Neural cell (in vitro differentiated cells): Measurements from ENCODE around the gene DHPS. TPM values are rescaled to one million over a fixed set of nuclear protein-coding genes. Genes with fewer than 3 reads are reported as not detected.

Experiments used
- H2AFZ ChIP-seq: fragments of 200-600, 300-800 bp; sonication (generic), shearing (Covaris generic); 2 replicates; pipeline ENCODE4 v1.6.0; 2014; ENCODE audit warnings: low read depth, mild to moderate bottlenecking, antibody characterized with exemption, low read length, moderate library complexity
- H3F3A ChIP-seq: fragments of 200-600 bp; shearing (Covaris generic); 2 replicates; pipeline ENCODE4 v1.6.1; 2016; ENCODE audit warnings: mild to moderate bottlenecking, moderate library complexity, mixed read lengths, antibody characterized with exemption, low read length; ENCODE audit not compliant: insufficient read depth, poor library complexity, severe bottlenecking
- H3K27ac ChIP-seq: fragments of 200-600, 300-800 bp; sonication (generic), shearing (Covaris generic); 2 replicates; pipeline ENCODE4 v1.5.1; 2014; ENCODE audit warnings: mild to moderate bottlenecking, low read length, moderate library complexity
- H3K27me3 ChIP-seq: fragments of 300-800, 200-600 bp; sonication (generic), shearing (Covaris generic); 2 replicates; pipeline ENCODE4 v1.6.0; 2014; ENCODE audit warnings: mild to moderate bottlenecking, low read depth, low read length, moderate library complexity; ENCODE audit not compliant: insufficient read depth
- H3K36me3 ChIP-seq: fragments of 300-800, 200-600 bp; sonication (generic), shearing (Covaris generic); 2 replicates; pipeline ENCODE4 v1.5.1; 2014; ENCODE audit warnings: mild to moderate bottlenecking, antibody characterized with exemption, low read length, moderate library complexity; ENCODE audit not compliant: insufficient read depth
- H3K4me2 ChIP-seq: fragments of 300-800, 200-600 bp; sonication (generic), shearing (Covaris generic); 2 replicates; pipeline ENCODE4 v1.6.0; 2014; ENCODE audit warnings: mild to moderate bottlenecking, low read length
- H3K4me3 ChIP-seq: fragments of 300-800, 200-600 bp; sonication (generic), shearing (Covaris generic); 2 replicates; pipeline ENCODE4 v1.5.1; 2014; ENCODE audit warnings: mild to moderate bottlenecking, low read length, moderate library complexity
- H3K79me2 ChIP-seq: fragments of 200-600 bp; shearing (Covaris generic); replicated peaks from 2 replicates; pipeline ENCODE4 v1.6.0; 2014; ENCODE audit warnings: mild to moderate bottlenecking, low read length, moderate library complexity; ENCODE audit not compliant: insufficient read depth
- H3K9ac ChIP-seq: fragments of 300-800, 200-600 bp; sonication (generic), shearing (Covaris generic); 2 replicates; pipeline ENCODE4 v1.6.1; 2016; ENCODE audit warnings: mild to moderate bottlenecking, low read length, mixed read lengths
- H3K9me2 ChIP-seq: fragments of 200-600 bp; shearing (Covaris generic); 2 replicates; pipeline ENCODE4 v1.6.1; 2016; ENCODE audit warnings: mild to moderate bottlenecking, low read length, mixed read lengths; ENCODE audit not compliant: insufficient read depth
- H3K9me3 ChIP-seq: fragments of 200-600, 300-800 bp; sonication (generic), shearing (Covaris generic); 2 replicates; pipeline ENCODE4 v1.6.1; 2016; ENCODE audit warnings: mild to moderate bottlenecking, mixed run types, low read length, moderate library complexity, mixed read lengths
- H4K20me1 ChIP-seq: fragments of 200-600 bp; shearing (Covaris generic); 2 replicates; pipeline ENCODE4 v1.6.1; 2016; ENCODE audit warnings: mild to moderate bottlenecking, mixed run types; ENCODE audit not compliant: insufficient read depth
- EP300 ChIP-seq: fragments of 450-650 bp; conservative IDR thresholded peaks from 2 replicates; pipeline ENCODE4 v1.6.1; 2014; ENCODE audit warnings: antibody characterized with exemption, mild to moderate bottlenecking, moderate library complexity; ENCODE audit not compliant: poor library complexity, severe bottlenecking
- EZH2 ChIP-seq: fragments of 200-600, 300-800 bp; shearing (Covaris generic), sonication (generic); IDR thresholded peaks from 2 replicates; pipeline ENCODE4 v1.6.1; 2014; ENCODE audit warnings: antibody characterized with exemption, low read length, borderline replicate concordance, mild to moderate bottlenecking; ENCODE audit not compliant: insufficient read depth, poor library complexity, severe bottlenecking
- MXI1 ChIP-seq: fragments of 450-650 bp; conservative IDR thresholded peaks from 2 replicates; pipeline ENCODE4 v1.6.1; 2014; ENCODE audit warnings: antibody characterized with exemption, mild to moderate bottlenecking; ENCODE audit not compliant: poor library complexity, severe bottlenecking
- POLR2AphosphoS5 ChIP-seq: IDR thresholded peaks from 2 replicates; pipeline ENCODE4 v1.6.1; 2012
- RAD21 ChIP-seq: fragments of 450-650 bp; conservative IDR thresholded peaks from 2 replicates; pipeline ENCODE4 v1.6.1; 2014; ENCODE audit warnings: antibody characterized with exemption, mild to moderate bottlenecking, moderate library complexity
- SMC3 ChIP-seq: fragments of 450-650 bp; conservative IDR thresholded peaks from 2 replicates; pipeline ENCODE4 v1.6.1; 2014; ENCODE audit warnings: antibody characterized with exemption, mild to moderate bottlenecking, moderate library complexity; ENCODE audit not compliant: poor library complexity
- TAF1 ChIP-seq: IDR thresholded peaks from 2 replicates; pipeline ENCODE4 v1.6.1; 2012; ENCODE audit warnings: low read depth
- polyA plus RNA-seq: library from polyadenylated mRNA; depleted of rRNA; stranded (reverse); fragments of >200 nt; gene quantifications from 2 replicates; pipeline ENCODE4 v1.2.3, GENCODE V29; 2014
- TF ChIP-seq, protein P1 (sequence below): fragments of 450-650 bp; IDR thresholded peaks from 2 replicates; pipeline ENCODE4 v1.5.1; 2014; ENCODE audit warnings: antibody characterized with exemption, mild to moderate bottlenecking, moderate library complexity; ENCODE audit not compliant: poor library complexity, severe bottlenecking
- TF ChIP-seq, protein P2 (sequence below): IDR thresholded peaks from 2 replicates; pipeline ENCODE4 v1.6.1; 2012; ENCODE audit warnings: borderline replicate concordance

DHPS gene
- polyA plus RNA-seq, 1 donor from 2014 or later, result 239 TPM

DNA sequence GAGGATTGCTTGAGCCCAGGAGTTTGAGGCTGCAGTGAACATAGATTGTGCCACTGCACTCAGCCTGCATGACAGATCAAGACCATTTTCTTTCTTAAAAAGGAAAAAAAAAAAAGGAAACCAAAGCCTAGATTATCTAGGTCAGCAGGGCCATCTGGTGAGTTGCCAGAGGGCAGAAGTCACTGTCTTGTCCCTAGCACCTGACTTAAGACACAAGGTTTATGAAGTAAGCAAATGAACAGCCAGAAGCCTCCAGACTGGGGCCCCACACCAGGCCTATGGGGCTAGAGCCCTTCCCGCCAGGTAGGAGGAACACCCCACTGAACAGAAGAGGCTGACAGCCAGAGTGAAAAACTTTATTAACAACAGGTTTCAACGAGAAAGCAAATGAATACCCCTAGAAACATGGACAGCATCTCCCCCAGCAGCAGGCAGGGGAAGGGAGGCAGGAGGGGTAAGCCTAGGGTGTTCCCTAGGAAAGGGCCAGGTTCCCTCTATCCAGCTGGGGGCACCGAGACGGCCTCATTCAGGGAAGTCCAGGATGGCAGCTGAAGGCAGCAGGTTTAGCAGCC lies 13.9 kb downstream of the DHPS start:
- Histone ChIP-seq H4K20me1 (no peaks in the 10 kb centered on the region), H3K9me2 (no peaks in the 10 kb centered on the region), H3K27ac (no peak overlapping the region), H3K9ac (peak overlapping the region; percentile 87), H3K4me2 (peak overlapping the region; percentile 94), H3F3A (no peaks in the 10 kb centered on the region), H2AFZ (no peak overlapping the region), H3K27me3 (no peaks in the 10 kb centered on the region), H3K36me3 (no peaks in the 10 kb centered on the region), H3K4me3 (peak overlapping the region; percentile 87), H3K9me3 (no peaks in the 10 kb centered on the region), H3K79me2 (peaks cover 29% of the 10 kb centered on the region)
- TF ChIP-seq MXI1 (no peak), EZH2 (no peak), EP300 (no peak), RAD21 (no peak)
- TF ChIP-seq, protein P1, sequence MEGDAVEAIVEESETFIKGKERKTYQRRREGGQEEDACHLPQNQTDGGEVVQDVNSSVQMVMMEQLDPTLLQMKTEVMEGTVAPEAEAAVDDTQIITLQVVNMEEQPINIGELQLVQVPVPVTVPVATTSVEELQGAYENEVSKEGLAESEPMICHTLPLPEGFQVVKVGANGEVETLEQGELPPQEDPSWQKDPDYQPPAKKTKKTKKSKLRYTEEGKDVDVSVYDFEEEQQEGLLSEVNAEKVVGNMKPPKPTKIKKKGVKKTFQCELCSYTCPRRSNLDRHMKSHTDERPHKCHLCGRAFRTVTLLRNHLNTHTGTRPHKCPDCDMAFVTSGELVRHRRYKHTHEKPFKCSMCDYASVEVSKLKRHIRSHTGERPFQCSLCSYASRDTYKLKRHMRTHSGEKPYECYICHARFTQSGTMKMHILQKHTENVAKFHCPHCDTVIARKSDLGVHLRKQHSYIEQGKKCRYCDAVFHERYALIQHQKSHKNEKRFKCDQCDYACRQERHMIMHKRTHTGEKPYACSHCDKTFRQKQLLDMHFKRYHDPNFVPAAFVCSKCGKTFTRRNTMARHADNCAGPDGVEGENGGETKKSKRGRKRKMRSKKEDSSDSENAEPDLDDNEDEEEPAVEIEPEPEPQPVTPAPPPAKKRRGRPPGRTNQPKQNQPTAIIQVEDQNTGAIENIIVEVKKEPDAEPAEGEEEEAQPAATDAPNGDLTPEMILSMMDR, result no peak
- TF ChIP-seq, protein P2, sequence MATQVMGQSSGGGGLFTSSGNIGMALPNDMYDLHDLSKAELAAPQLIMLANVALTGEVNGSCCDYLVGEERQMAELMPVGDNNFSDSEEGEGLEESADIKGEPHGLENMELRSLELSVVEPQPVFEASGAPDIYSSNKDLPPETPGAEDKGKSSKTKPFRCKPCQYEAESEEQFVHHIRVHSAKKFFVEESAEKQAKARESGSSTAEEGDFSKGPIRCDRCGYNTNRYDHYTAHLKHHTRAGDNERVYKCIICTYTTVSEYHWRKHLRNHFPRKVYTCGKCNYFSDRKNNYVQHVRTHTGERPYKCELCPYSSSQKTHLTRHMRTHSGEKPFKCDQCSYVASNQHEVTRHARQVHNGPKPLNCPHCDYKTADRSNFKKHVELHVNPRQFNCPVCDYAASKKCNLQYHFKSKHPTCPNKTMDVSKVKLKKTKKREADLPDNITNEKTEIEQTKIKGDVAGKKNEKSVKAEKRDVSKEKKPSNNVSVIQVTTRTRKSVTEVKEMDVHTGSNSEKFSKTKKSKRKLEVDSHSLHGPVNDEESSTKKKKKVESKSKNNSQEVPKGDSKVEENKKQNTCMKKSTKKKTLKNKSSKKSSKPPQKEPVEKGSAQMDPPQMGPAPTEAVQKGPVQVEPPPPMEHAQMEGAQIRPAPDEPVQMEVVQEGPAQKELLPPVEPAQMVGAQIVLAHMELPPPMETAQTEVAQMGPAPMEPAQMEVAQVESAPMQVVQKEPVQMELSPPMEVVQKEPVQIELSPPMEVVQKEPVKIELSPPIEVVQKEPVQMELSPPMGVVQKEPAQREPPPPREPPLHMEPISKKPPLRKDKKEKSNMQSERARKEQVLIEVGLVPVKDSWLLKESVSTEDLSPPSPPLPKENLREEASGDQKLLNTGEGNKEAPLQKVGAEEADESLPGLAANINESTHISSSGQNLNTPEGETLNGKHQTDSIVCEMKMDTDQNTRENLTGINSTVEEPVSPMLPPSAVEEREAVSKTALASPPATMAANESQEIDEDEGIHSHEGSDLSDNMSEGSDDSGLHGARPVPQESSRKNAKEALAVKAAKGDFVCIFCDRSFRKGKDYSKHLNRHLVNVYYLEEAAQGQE, result no peak

DNA sequence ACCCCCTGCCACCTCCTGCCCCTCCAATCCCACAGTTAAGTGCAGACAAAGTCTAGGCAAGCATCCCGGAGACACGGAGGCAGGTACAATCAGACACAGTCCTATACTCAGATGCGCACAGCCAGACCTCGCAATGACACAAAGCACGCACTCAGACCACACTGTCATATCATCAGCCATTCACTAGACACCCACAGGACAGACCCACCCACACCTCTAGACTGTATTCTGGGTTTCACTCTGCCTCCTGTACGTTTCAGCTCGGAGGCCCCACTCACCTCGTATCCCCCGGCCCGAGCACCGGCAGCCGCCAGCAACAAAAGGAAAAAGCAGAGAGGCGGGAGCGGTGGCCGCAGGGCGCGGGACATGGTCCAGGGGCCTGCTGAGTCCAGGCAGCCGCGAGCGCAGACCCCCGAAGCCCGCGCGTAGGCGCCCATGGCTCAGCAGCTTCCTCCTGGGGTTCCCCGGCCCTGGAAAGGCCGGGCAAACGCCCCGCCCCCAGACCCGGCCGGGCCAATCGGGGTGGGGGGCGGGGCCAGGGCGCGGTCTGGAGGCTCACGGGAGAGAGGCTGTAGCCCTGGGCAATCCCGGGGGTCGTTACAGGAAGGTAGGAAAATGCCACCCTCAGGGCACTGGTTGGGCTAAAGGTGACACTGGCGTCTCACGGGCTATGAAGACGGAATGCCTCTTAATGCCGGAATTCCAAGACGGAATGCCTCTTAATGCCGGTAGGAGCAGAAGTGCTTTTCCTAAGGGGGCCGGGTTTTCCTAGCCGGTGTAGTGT lies 15.2 kb downstream of the DHPS start, which contains the start of the genes MAN2B1 and WDR83:
TSS of gene MAN2B1 (minus strand) at position 478 of the 784 bp plus-strand sequence. CDS start at position 437, 41 bp downstream.
TSS of gene WDR83 (plus strand) at position 543 of the 784 bp plus-strand sequence. CDS start 2,984 bp downstream, outside the sequence.
- TF ChIP-seq EZH2 (no peak), EP300 (no peak), SMC3 (peak; percentile 59), MXI1 (peak; percentile 55), POLR2AphosphoS5 (peak; percentile 52), RAD21 (peak; percentile 38), TAF1 (no peak)
- TF ChIP-seq, protein P2, result peak; percentile 52
- Histone ChIP-seq H3K9me3 (no peaks in the 10 kb centered on the region), H3K79me2 (peaks cover 29% of the 10 kb centered on the region), H3K9me2 (no peaks in the 10 kb centered on the region), H3K27me3 (no peaks in the 10 kb centered on the region), H3K36me3 (no peaks in the 10 kb centered on the region), H3K9ac (peak within 1 kb of the TSS; percentile 81), H3F3A (no peaks in the 10 kb centered on the region), H2AFZ (peak within 1 kb of the TSS; percentile 75), H3K4me2 (peak within 1 kb of the TSS; percentile 78), H3K27ac (peak within 1 kb of the TSS; percentile 45), H4K20me1 (no peaks in the 10 kb centered on the region), H3K4me3 (peak within 1 kb of the TSS; percentile 87)
